Measurements from ENCODE around the gene CLASP2.
A peak's percentile ranks its signal among the peaks of the same experiment; 100 is the strongest.

The CLASP2 gene

GRCh38 chr3:33557279-33557678 lies 160.8 kb downstream of the CLASP2 start:
- H3K27me3 Mint-ChIP-seq: no peaks in the 10 kb centered on the region
- DNase-seq (no peak), ATAC-seq (no peak)
- H3K4me1 Mint-ChIP-seq: no peaks in the 10 kb centered on the region
- H3K4me3 Mint-ChIP-seq: no peak overlapping the region
- H3K9me3 Mint-ChIP-seq: no peaks in the 10 kb centered on the region
- no peak overlapping the region for H3K27ac Mint-ChIP-seq

GRCh38 chr3:33547101-33547500 lies 171.0 kb downstream of the CLASP2 start:
- no peaks in the 10 kb centered on the region for H3K4me1 Mint-ChIP-seq

GRCh38 chr3:33544126-33544525 lies 173.9 kb downstream of the CLASP2 start:
- no peak for ATAC-seq
- Mint-ChIP-seq H3K27ac (no peak overlapping the region), H3K27me3 (no peaks in the 10 kb centered on the region), H3K9me3 (peaks cover 7 to 9% of the 10 kb centered on the region in 2 donors), H3K4me1 (no peaks in the 10 kb centered on the region), H3K4me3 (no peak overlapping the region)
- DNase-seq: no peak

More at GRCh38 chr3:33547101-33547500, 171.0 kb downstream of the CLASP2 start:
- Mint-ChIP-seq H3K4me3 (no peak overlapping the region), H3K27ac (no peak overlapping the region), H3K9me3 (peaks cover 9 to 12% of the 10 kb centered on the region in 2 donors), H3K27me3 (no peaks in the 10 kb centered on the region)
- ATAC-seq (no peak), DNase-seq (no peak)

- no peak overlapping the region for H3K27ac Mint-ChIP-seq
Observed at GRCh38 chr3:33543601-33544000, 174.5 kb downstream of the CLASP2 start.

GRCh38 chr3:33541918-33542317 lies 176.1 kb downstream of the CLASP2 start:
- no peak overlapping the region for H3K4me3 Mint-ChIP-seq
- peaks cover 0 to under 1% of the 10 kb centered on the region in 2 donors for H3K9me3 Mint-ChIP-seq
- no peaks in the 10 kb centered on the region for H3K27me3 Mint-ChIP-seq
- ATAC-seq: no peak
- DNase-seq: no peak
- H3K27ac Mint-ChIP-seq: no peak overlapping the region
- no peaks in the 10 kb centered on the region for H3K4me1 Mint-ChIP-seq

More at GRCh38 chr3:33543601-33544000, 174.5 kb downstream of the CLASP2 start:
- ATAC-seq (no peak), DNase-seq (no peak)
- Mint-ChIP-seq H3K9me3 (peaks cover 5 to 7% of the 10 kb centered on the region in 2 donors), H3K27me3 (no peaks in the 10 kb centered on the region), H3K4me1 (no peaks in the 10 kb centered on the region), H3K4me3 (no peak overlapping the region)

- no peak for ATAC-seq
- H3K27me3 Mint-ChIP-seq: no peaks in the 10 kb centered on the region
- no peak overlapping the region for H3K4me3 Mint-ChIP-seq
- DNase-seq: no peak
- no peaks in the 10 kb centered on the region for H3K9me3 Mint-ChIP-seq
- no peak overlapping the region for H3K27ac Mint-ChIP-seq
- no peaks in the 10 kb centered on the region for H3K4me1 Mint-ChIP-seq
Observed at GRCh38 chr3:33538678-33539339, 179.2 kb downstream of the CLASP2 start.

- DNase-seq: no peak
- H3K9me3 Mint-ChIP-seq: no peaks in the 10 kb centered on the region
Observed at GRCh38 chr3:33537133-33537532, 180.9 kb downstream of the CLASP2 start.

GRCh38 chr3:33526787-33527186 lies 191.3 kb downstream of the CLASP2 start:
- ATAC-seq (no peak), DNase-seq (no peak)
- Mint-ChIP-seq H3K4me3 (no peak overlapping the region), H3K4me1 (no peaks in the 10 kb centered on the region), H3K27ac (no peak overlapping the region), H3K9me3 (peaks cover 24 to 40% of the 10 kb centered on the region in 2 donors), H3K27me3 (no peaks in the 10 kb centered on the region)

More at GRCh38 chr3:33537133-33537532, 180.9 kb downstream of the CLASP2 start:
- Mint-ChIP-seq H3K27ac (no peak overlapping the region), H3K27me3 (no peaks in the 10 kb centered on the region), H3K4me1 (no peaks in the 10 kb centered on the region), H3K4me3 (no peak overlapping the region)
- ATAC-seq: no peak

- DNase-seq (no peak), ATAC-seq (no peak)
- H3K27ac Mint-ChIP-seq: no peak overlapping the region
- H3K4me3 Mint-ChIP-seq: no peak overlapping the region
- peaks cover 24 to 34% of the 10 kb centered on the region in 2 donors for H3K9me3 Mint-ChIP-seq
- H3K4me1 Mint-ChIP-seq: no peaks in the 10 kb centered on the region
- H3K27me3 Mint-ChIP-seq: no peaks in the 10 kb centered on the region
Observed at GRCh38 chr3:33525232-33525631, 192.8 kb downstream of the CLASP2 start.

GRCh38 chr3:33523093-33523667 lies 194.9 kb downstream of the CLASP2 start:
- no peak overlapping the region for H3K4me3 Mint-ChIP-seq
- H3K9me3 Mint-ChIP-seq: peaks cover 13 to 24% of the 10 kb centered on the region in 2 donors
- ATAC-seq: no peak
- no peaks in the 10 kb centered on the region for H3K4me1 Mint-ChIP-seq
- no peak for DNase-seq
- H3K27ac Mint-ChIP-seq: no peak overlapping the region
- H3K27me3 Mint-ChIP-seq: no peaks in the 10 kb centered on the region

GRCh38 chr3:33521736-33522135 lies 196.3 kb downstream of the CLASP2 start:
- ATAC-seq (no peak), DNase-seq (no peak)
- Mint-ChIP-seq H3K4me3 (no peak overlapping the region), H3K9me3 (peaks cover 8 to 15% of the 10 kb centered on the region in 2 donors), H3K27ac (no peak overlapping the region), H3K4me1 (no peaks in the 10 kb centered on the region), H3K27me3 (no peaks in the 10 kb centered on the region)

GRCh38 chr3:33513262-33513863 lies 204.7 kb downstream of the CLASP2 start:
- DNase-seq (peak in 1 of 2 donors; percentile 44), ATAC-seq (peak; percentile 98)
- Mint-ChIP-seq H3K9me3 (no peaks in the 10 kb centered on the region), H3K27me3 (no peaks in the 10 kb centered on the region), H3K4me1 (no peaks in the 10 kb centered on the region), H3K4me3 (no peak overlapping the region), H3K27ac (no peak overlapping the region)

GRCh38 chr3:33505027-33505426 lies 213.0 kb downstream of the CLASP2 start:
- Mint-ChIP-seq H3K27ac (no peak overlapping the region), H3K4me3 (no peak overlapping the region), H3K27me3 (no peaks in the 10 kb centered on the region), H3K4me1 (no peaks in the 10 kb centered on the region), H3K9me3 (no peaks in the 10 kb centered on the region)
- ATAC-seq: no peak
- no peak for DNase-seq

- DNase-seq: no peak
- Mint-ChIP-seq H3K27ac (no peak overlapping the region), H3K9me3 (peaks cover 0 to 4% of the 10 kb centered on the region in 2 donors), H3K27me3 (no peaks in the 10 kb centered on the region), H3K4me1 (no peaks in the 10 kb centered on the region), H3K4me3 (no peak overlapping the region)
- no peak for ATAC-seq
Observed at GRCh38 chr3:33496449-33496848, 221.6 kb downstream of the CLASP2 start.

GRCh38 chr3:33491721-33492120 lies 226.3 kb downstream of the CLASP2 start:
- no peaks in the 10 kb centered on the region for H3K4me1 Mint-ChIP-seq
- H3K9me3 Mint-ChIP-seq: no peaks in the 10 kb centered on the region
- no peak overlapping the region for H3K27ac Mint-ChIP-seq
- H3K4me3 Mint-ChIP-seq: no peak overlapping the region
- no peaks in the 10 kb centered on the region for H3K27me3 Mint-ChIP-seq
- DNase-seq (no peak), ATAC-seq (no peak)

- H3K27me3 Mint-ChIP-seq: no peaks in the 10 kb centered on the region
- H3K4me1 Mint-ChIP-seq: no peaks in the 10 kb centered on the region
- H3K9me3 Mint-ChIP-seq: peaks cover 0 to 5% of the 10 kb centered on the region in 2 donors
- DNase-seq: no peak
- H3K4me3 Mint-ChIP-seq: no peak overlapping the region
- H3K27ac Mint-ChIP-seq: no peak overlapping the region
- no peak for ATAC-seq
Observed at GRCh38 chr3:33490641-33491241, 227.3 kb downstream of the CLASP2 start.

All from stimulated activated naive CD8-positive, alpha-beta T cell treated with anti-CD3 and anti-CD28 coated beads, Interleukin-15, amount 100 ng/mL, for 72 hours (primary cell).